T-cell (primary cell): ENCODE data around the gene DSCAML1. TPM values are rescaled to one million over a fixed set of nuclear protein-coding genes. Genes with fewer than 3 reads are reported as not detected.

Experiments used
- ATAC-seq, 4 experiments: fragments of 200-7000 bp in 3 of 4; fragments of 150-1000 bp in 1 of 4; cut with Tn5 transposase; replicated peaks in 1 of 4; 1 replicate in 3 of 4; 2 replicates in 1 of 4; pipeline ENCODE4 v1.10.0; 2021; ENCODE audit warnings: moderate library complexity in 3 of 4, mild to moderate bottlenecking in 2 of 4, moderate number of reproducible peaks in 1 of 4
- CTCF ChIA-PET, 2 donors: fragments of 300-600 bp; sonication (Branson Sonifier 250); formaldehyde crosslinking; loops; one replicate each; lab custom pipeline; 2022; ENCODE audit warnings: antibody characterized with exemption in 2 of 2; lab: Charles Lee
- POLR2A ChIA-PET, 2 donors: fragments of 300-600 bp; sonication (Branson Sonifier 250); formaldehyde crosslinking; loops; one replicate each; lab custom pipeline; 2022; ENCODE audit warnings: antibody characterized with exemption in 2 of 2; lab: Charles Lee
- DNase-seq, 35 experiments: peaks; one replicate each; pipeline versions ENCODE4 v3.0.0 to v3.0.0-alpha.2; 2013 to 2023
- H3K27ac ChIP-seq: one replicate; pipeline ENCODE4 v1.5.1; 2013; ENCODE audit warnings: low read length
- H3K27me3 ChIP-seq, 2 experiments: replicated peaks in 1 of 2; 1 replicate in 1 of 2; 2 replicates in 1 of 2; pipeline versions ENCODE4 v1.6.1 to v1.7.0; 2013; ENCODE audit warnings: low read length in 1 of 2, mixed read lengths in 1 of 2; ENCODE audit not compliant: control insufficient read depth in 2 of 2, insufficient read depth in 2 of 2; ENCODE audit errors: extremely low read depth in 1 of 2
- H3K36me3 ChIP-seq, 2 donors: 1 replicate in 1 of 2; 2 replicates in 1 of 2; pipeline versions ENCODE4 v1.6.1 to v1.7.0; 2013; ENCODE audit warnings: low read length in 1 of 2; ENCODE audit not compliant: control insufficient read depth in 2 of 2, insufficient read depth in 1 of 2; ENCODE audit errors: extremely low read depth in 1 of 2
- H3K4me1 ChIP-seq, 2 experiments: 1 replicate in 1 of 2; 2 replicates in 1 of 2; pipeline versions ENCODE4 v1.6.1 to v1.7.0; 2013; ENCODE audit warnings: low read length in 2 of 2, mixed read lengths in 1 of 2; ENCODE audit not compliant: insufficient read depth in 2 of 2, control insufficient read depth in 1 of 2; ENCODE audit errors: extremely low read depth in 1 of 2
- H3K4me3 ChIP-seq, 2 donors: 1 replicate in 1 of 2; 2 replicates in 1 of 2; pipeline versions ENCODE4 v1.5.1 to v1.7.0; 2013; ENCODE audit warnings: mild to moderate bottlenecking in 2 of 2, low read length in 1 of 2, moderate library complexity in 1 of 2; ENCODE audit not compliant: control insufficient read depth in 1 of 2; ENCODE audit errors: extremely low read depth in 1 of 2
- H3K9me3 ChIP-seq: 2 replicates; pipeline ENCODE4 v1.7.0; 2013
- H3K27ac Mint-ChIP-seq, 2 donors: one replicate each; pipeline ENCODE4 v1.8.0; 2020 to 2021; ENCODE audit warnings: mild to moderate bottlenecking in 2 of 2, mixed read lengths in 2 of 2
- H3K27me3 Mint-ChIP-seq, 2 donors: one replicate each; pipeline ENCODE4 v1.8.0; 2021 to 2022; ENCODE audit warnings: mixed read lengths in 2 of 2
- H3K36me3 Mint-ChIP-seq: one replicate; pipeline ENCODE4 v1.8.0; 2021; ENCODE audit warnings: mixed read lengths
- H3K4me1 Mint-ChIP-seq, 3 donors: one replicate each; pipeline ENCODE4 v1.8.0; 2020 to 2022; ENCODE audit warnings: mixed read lengths in 3 of 3, mild to moderate bottlenecking in 1 of 3
- H3K4me3 Mint-ChIP-seq, 3 donors: one replicate each; pipeline ENCODE4 v1.8.0; 2020 to 2022; ENCODE audit warnings: mild to moderate bottlenecking in 3 of 3, mixed read lengths in 3 of 3, moderate library complexity in 3 of 3
- H3K9me3 Mint-ChIP-seq, 3 donors: one replicate each; pipeline ENCODE4 v1.8.0; 2020 to 2022; ENCODE audit warnings: mixed read lengths in 3 of 3
- WGBS: methylation state at CpG from one replicate; pipeline ENCODE4 v1.1.5; 2013; ENCODE audit warnings: missing lambda C conversion rate; ENCODE audit not compliant: insufficient coverage; 5-methylcytosine and 5-hydroxymethylcytosine counted together
- total RNA-seq, 35 experiments: library from RNA in 6 of 35; stranded (reverse) in 6 of 35; fragments of 120-200 nt in 1 of 35; gene quantifications; one replicate each; pipeline versions ENCODE4 v1.2.1 to v1.2.4 and lab custom pipeline; 2013 to 2026

DSCAML1 gene
- total RNA-seq, 5 donors from 2014 or later (not counting 1 experiment from before 2014, with no cell fraction given): 0.15 to 2.4 (median 0.96) TPM

DNA sequence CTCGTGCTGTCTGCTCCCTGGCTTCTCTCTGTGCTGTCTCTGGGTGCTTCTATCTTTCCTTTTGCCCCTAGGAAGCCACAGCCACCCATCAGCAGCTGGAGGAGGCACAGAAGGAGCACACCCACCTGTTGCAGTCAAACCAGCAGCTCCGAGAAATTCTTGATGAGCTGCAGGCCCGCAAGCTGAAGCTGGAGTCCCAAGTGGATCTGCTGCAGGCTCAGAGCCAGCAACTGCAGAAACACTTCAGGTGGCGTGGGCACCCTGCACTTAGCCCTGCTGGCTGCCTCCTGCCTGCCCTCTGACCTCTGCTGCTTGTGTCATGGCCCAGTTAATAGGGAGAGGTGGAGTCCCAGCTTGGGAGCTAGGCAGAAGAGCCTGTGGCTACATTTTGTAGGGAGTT, 401.5 kb downstream of the DSCAML1 start:
- no peak for ATAC-seq
- Mint-ChIP-seq H3K27ac (no peak overlapping the region), H3K4me1 (peaks cover 0 to 6% (median 4%) of the 10 kb centered on the region in 3 donors), H3K36me3 (peaks cover 91% of the 10 kb centered on the region), H3K4me3 (no peak overlapping the region), H3K27me3 (no peaks in the 10 kb centered on the region), H3K9me3 (peaks cover 0 to 7% (median 2%) of the 10 kb centered on the region in 3 donors)
- no peak for DNase-seq
- ChIA-PET POLR2A (no interaction called here), CTCF (no interaction called here)
- WGBS: 97% methylated on average over 4 of the region's 4 CpGs
- H3K27ac ChIP-seq: no peak overlapping the region
- no peak overlapping the region for H3K4me3 ChIP-seq
- H3K4me1 ChIP-seq: no peaks in the 10 kb centered on the region
- H3K36me3 ChIP-seq: peaks cover 28 to 72% of the 10 kb centered on the region in 2 donors
- H3K27me3 ChIP-seq: no peaks in the 10 kb centered on the region
- H3K9me3 ChIP-seq: no peaks in the 10 kb centered on the region

DNA sequence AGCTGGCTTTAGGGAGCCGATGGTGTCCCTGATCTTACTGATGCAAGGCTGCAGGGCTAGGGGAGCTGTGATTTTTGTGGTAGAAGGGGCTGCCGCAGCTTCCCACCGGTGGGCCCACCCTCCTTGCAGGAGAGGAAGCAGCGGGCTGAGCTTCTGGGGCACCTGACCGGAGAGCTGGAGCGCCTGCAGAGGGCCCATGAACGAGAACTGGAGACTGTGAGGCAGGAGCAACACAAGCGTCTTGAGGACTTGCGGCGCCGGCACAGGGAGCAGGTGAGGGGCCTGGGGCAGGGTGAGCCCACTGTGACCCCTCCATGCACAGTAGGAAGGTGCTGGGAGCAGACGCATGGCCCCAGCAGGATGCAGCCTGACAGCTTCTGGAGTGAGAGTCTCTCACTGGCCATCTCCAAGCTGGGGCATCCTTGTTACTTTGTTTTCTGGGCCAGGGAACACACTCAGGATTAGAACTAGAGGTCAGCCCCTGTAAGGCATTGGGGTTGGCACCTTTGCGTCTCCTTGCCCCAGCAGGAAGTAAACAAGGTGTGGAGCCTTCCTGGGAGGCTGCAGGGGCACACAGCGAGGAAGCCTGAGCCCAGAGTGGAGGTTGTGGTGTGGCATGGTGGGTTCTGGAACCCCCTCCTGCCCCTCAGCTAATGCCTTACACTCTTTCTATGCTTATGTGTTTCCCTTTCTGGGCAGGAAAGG, 402.6 kb downstream of the DSCAML1 start:
- ATAC-seq: no peak
- H3K27me3 Mint-ChIP-seq: no peaks in the 10 kb centered on the region
- POLR2A ChIA-PET: no interaction called here

DNA sequence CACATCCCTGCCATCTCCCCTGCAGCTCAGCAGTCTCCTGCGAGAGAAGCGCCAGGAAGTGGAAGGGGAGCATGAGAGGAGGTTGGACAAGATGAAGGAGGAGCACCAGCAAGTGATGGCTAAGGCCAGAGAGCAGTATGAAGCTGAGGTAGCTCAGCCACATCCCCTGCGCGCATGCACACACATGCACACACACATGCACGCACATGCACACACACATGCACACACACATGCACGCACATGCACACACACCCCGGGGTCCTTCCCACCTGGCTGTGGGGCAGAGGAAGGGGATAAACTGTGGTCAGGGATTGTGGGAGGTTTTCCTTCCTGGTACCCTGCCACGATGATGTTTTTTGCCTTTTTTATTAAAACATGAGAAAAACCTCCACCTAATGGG, 404.0 kb downstream of the DSCAML1 start:
- no peaks in the 10 kb centered on the region for H3K4me1 ChIP-seq
- no peak overlapping the region for H3K27ac ChIP-seq
- DNase-seq: no peak
- ChIA-PET POLR2A (no interaction called here), CTCF (no interaction called here)
- no peaks in the 10 kb centered on the region for H3K27me3 ChIP-seq
- H3K36me3 Mint-ChIP-seq: peaks cover 84% of the 10 kb centered on the region
- no CpG with 5 or more reads among the region's 8 CpGs for WGBS
- peaks cover 0 to 7% (median 0%) of the 10 kb centered on the region in 3 donors for H3K9me3 Mint-ChIP-seq
- H3K36me3 ChIP-seq: peaks cover 23 to 79% of the 10 kb centered on the region in 2 donors
- no peaks in the 10 kb centered on the region for H3K9me3 ChIP-seq
- no peak overlapping the region for H3K4me3 Mint-ChIP-seq
- no peak for ATAC-seq
- no peak overlapping the region for H3K27ac Mint-ChIP-seq
- no peaks in the 10 kb centered on the region for H3K27me3 Mint-ChIP-seq
- H3K4me3 ChIP-seq: no peak overlapping the region
- H3K4me1 Mint-ChIP-seq: no peaks in the 10 kb centered on the region

More for the DNA sequence above, 402.6 kb downstream of the DSCAML1 start:
- H3K4me3 ChIP-seq: no peak overlapping the region
- H3K36me3 Mint-ChIP-seq: peaks cover 87% of the 10 kb centered on the region
- 83% methylated on average over 2 of the region's 14 CpGs for WGBS
- no peak overlapping the region for H3K4me3 Mint-ChIP-seq
- no peak for DNase-seq
- peaks cover 28 to 77% of the 10 kb centered on the region in 2 donors for H3K36me3 ChIP-seq
- peaks cover 0 to 7% (median 2%) of the 10 kb centered on the region in 3 donors for H3K9me3 Mint-ChIP-seq
- H3K27me3 ChIP-seq: no peaks in the 10 kb centered on the region
- H3K4me1 Mint-ChIP-seq: peaks cover 0 to 1% (median 0%) of the 10 kb centered on the region in 3 donors
- no peaks in the 10 kb centered on the region for H3K9me3 ChIP-seq
- no peak overlapping the region for H3K27ac ChIP-seq
- no peak overlapping the region for H3K27ac Mint-ChIP-seq
- CTCF ChIA-PET: interaction anchor here in 1 of 2 donors (0.8 kb wide), 1 partner anchor 663 kb away, joined by 3 read pairs; no protein-coding TSS in a partner anchor
- no peaks in the 10 kb centered on the region for H3K4me1 ChIP-seq

DNA sequence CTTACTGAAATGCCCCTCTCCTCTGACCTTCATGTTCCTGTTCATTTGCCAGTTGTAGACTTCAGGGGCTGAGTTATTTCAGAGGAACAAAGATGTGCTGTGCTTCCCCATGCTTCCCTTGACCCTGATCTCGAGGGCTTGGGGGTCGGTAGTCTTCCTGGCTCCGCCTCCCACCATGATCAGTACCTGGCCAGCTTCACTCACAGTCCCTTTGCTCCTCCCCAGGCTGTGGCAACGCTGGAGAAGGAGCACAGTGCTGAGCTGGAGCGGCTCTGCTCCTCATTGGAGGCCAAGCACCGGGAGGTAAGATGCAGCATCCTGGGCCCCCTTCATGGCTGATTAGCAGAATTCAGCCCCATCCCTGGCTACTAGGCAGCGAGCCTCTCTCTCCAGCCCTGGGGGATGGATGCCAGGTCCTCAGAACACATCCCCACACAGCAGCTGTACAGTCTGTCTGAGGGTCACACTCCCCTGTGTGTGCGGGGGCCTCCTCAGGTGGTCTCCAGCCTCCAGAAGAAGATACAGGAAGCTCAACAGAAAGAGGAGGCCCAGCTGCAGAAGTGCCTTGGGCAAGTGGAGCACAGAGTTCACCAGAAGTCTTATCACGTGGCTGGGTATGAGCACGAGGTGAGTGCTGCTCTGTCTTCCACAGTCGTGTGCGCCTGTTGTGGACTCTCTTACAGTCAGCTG, 404.9 kb downstream of the DSCAML1 start:
- ChIA-PET POLR2A (no interaction called here), CTCF (no interaction called here)
- H3K27ac ChIP-seq: no peak overlapping the region
- H3K9me3 ChIP-seq: no peaks in the 10 kb centered on the region
- no peak overlapping the region for H3K4me3 ChIP-seq
- H3K4me1 ChIP-seq: no peaks in the 10 kb centered on the region
- no peak for DNase-seq
- Mint-ChIP-seq H3K4me1 (no peaks in the 10 kb centered on the region), H3K9me3 (no peaks in the 10 kb centered on the region), H3K36me3 (peaks cover 78% of the 10 kb centered on the region), H3K27ac (no peak overlapping the region), H3K4me3 (no peak overlapping the region), H3K27me3 (no peaks in the 10 kb centered on the region)
- no peak for ATAC-seq
- H3K27me3 ChIP-seq: no peaks in the 10 kb centered on the region
- WGBS: 90% methylated on average over 9 of the region's 12 CpGs
- peaks cover 19 to 80% of the 10 kb centered on the region in 2 donors for H3K36me3 ChIP-seq

DNA sequence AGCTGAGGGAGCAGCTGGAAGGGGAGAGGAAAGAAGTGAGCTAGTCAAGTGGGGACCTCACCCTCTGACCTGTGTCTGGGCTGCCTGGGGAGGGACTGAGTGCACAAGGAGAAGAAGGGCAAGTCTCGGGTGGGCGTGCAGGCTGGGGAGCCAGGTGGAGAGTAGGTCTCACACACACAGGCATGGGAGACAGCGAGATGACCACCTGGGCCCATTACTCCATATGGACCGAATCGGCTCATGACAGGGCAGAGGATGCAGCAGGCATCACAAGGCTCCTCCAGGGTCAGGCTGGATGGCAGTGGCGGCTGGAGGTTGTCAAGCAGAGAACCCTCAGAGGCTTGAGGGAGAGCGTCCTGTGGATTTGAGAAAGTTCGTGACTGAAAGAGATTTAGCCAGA, 405.8 kb downstream of the DSCAML1 start:
- H3K4me1 Mint-ChIP-seq: no peaks in the 10 kb centered on the region
- Histone ChIP-seq H3K27me3 (no peaks in the 10 kb centered on the region), H3K27ac (no peak overlapping the region), H3K36me3 (peaks cover 15 to 78% of the 10 kb centered on the region in 2 donors), H3K4me3 (no peak overlapping the region), H3K9me3 (no peaks in the 10 kb centered on the region), H3K4me1 (no peaks in the 10 kb centered on the region)
- H3K4me3 Mint-ChIP-seq: no peak overlapping the region
- no peak for ATAC-seq
- peaks cover 77% of the 10 kb centered on the region for H3K36me3 Mint-ChIP-seq
- no peak for DNase-seq
- H3K27me3 Mint-ChIP-seq: no peaks in the 10 kb centered on the region
- WGBS: 100% methylated on average over 3 of the region's 8 CpGs
- ChIA-PET POLR2A (no interaction called here), CTCF (no interaction called here)
- no peaks in the 10 kb centered on the region for H3K9me3 Mint-ChIP-seq
- no peak overlapping the region for H3K27ac Mint-ChIP-seq

DNA sequence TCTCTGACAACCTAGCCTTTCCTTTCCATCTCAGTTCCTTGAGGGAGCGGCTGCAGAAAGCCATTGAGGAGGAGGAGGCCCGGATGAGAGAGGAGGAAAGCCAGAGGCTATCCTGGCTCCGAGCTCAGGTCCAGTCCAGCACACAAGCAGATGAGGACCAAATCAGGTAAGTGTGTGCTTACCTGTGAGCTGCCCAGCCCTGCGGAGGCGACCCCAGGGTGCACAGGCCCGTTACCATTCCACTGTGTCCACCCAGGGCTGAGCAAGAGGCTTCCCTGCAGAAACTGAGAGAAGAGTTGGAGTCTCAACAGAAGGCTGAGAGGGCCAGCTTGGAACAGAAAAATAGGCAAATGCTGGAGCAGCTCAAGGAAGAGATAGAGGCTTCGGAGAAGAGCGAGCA, 406.3 kb downstream of the DSCAML1 start:
- Histone ChIP-seq H3K36me3 (peaks cover 13 to 76% of the 10 kb centered on the region in 2 donors), H3K4me1 (no peaks in the 10 kb centered on the region), H3K4me3 (no peak overlapping the region), H3K9me3 (no peaks in the 10 kb centered on the region), H3K27ac (no peak overlapping the region), H3K27me3 (no peaks in the 10 kb centered on the region)
- ChIA-PET POLR2A (no interaction called here), CTCF (no interaction called here)
- WGBS: 95% methylated on average over 8 of the region's 8 CpGs
- Mint-ChIP-seq H3K9me3 (no peaks in the 10 kb centered on the region), H3K36me3 (peaks cover 77% of the 10 kb centered on the region), H3K4me1 (no peaks in the 10 kb centered on the region), H3K27me3 (no peaks in the 10 kb centered on the region), H3K4me3 (no peak overlapping the region), H3K27ac (no peak overlapping the region)
- DNase-seq: no peak
- ATAC-seq: no peak
